HG03575 (cell line): Measurements from ENCODE around the gene DOK6.

ENCODE experiments used
- ATAC-seq: cut with Tn5 transposase; IDR thresholded peaks from one replicate; pipeline ENCODE4 v1.9.1; 2021; ENCODE audit not compliant: unreplicated experiment, insufficient number of reproducible peaks, low FRiP score; ENCODE audit errors: extremely low read depth

Gene DOK6

DNA sequence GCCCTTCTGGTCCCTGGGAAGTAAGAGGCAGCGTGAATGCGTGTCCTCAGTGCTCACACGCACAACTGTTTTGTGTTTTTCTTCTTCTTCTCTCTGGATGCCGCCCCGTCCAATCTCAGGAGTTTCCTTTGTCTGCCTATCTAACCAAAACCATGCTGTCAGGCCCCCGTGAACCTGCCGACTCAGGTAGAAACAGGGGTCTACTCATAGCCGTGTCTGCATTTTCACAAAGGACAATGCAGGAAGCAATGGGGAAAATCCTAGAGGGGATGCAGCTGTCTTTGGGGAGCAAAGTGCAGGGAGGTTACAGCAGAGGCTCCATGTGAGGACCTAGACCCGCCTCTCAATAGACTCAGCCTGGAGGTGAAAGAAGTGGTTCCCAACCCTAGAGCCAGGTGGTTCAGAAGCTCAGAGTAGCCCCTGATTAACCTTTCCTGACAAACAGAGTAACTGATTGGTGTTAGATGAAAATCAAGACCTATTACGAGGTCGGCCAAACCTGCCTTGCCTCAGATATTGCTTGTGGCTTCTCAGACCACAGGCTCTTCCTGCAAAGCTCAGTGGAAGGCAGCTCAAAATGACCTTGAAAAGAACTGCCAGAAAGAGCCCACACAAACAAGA is 497.7 kb downstream of the DOK6 start:
- ATAC-seq = no peak
